GM23338 (cell line): ENCODE measurements around the gene TMEM119.

ENCODE experiments used
- CREB1 ChIP-seq: fragments of 250-450 bp; sonication (Bioruptor Pico); IDR thresholded peaks from 2 replicates; pipeline ENCODE4 v1.5.0; 2020; ENCODE audit warnings: low read depth, mild to moderate bottlenecking, moderate library complexity
- CTCF ChIP-seq, 2 experiments: fragments of 200-600 bp in 1 of 2; sonication (generic) in 1 of 2; conservative IDR thresholded peaks; 2 replicates each; pipeline versions ENCODE4 v1.5.1 to v1.6.1; 2016 to 2017; ENCODE audit warnings: antibody characterized with exemption in 2 of 2, low read depth in 2 of 2, mild to moderate bottlenecking in 2 of 2, moderate library complexity in 1 of 2
- ETS1 ChIP-seq: IDR thresholded peaks from 2 replicates; pipeline ENCODE4 v1.6.1; 2016; ENCODE audit warnings: antibody characterized with exemption
- EZH2 ChIP-seq: fragments of 200-600 bp; sonication (generic); IDR thresholded peaks from one replicate; pipeline ENCODE4 v1.8.0; 2017; ENCODE audit warnings: antibody characterized with exemption, mild to moderate bottlenecking, low read depth; ENCODE audit not compliant: unreplicated experiment
- EZH2phosphoT487 ChIP-seq: fragments of 200-600 bp; sonication (generic); IDR thresholded peaks from one replicate; pipeline ENCODE4 v1.8.1; 2018; ENCODE audit warnings: antibody characterized with exemption; ENCODE audit not compliant: unreplicated experiment
- JUNB ChIP-seq: IDR thresholded peaks from one replicate; pipeline ENCODE4 v1.6.1; 2016; ENCODE audit warnings: antibody characterized with exemption; ENCODE audit not compliant: unreplicated experiment
- NANOG ChIP-seq: IDR thresholded peaks from 2 replicates; pipeline ENCODE4 v1.6.1; 2016; ENCODE audit warnings: antibody characterized with exemption, borderline replicate concordance
- POLR2AphosphoS5 ChIP-seq: IDR thresholded peaks from 2 replicates; pipeline ENCODE4 v1.6.1; 2016; ENCODE audit warnings: antibody characterized with exemption, low read depth
- REST ChIP-seq: IDR thresholded peaks from one replicate; pipeline ENCODE4 v1.6.1; 2018; ENCODE audit warnings: antibody characterized with exemption; ENCODE audit not compliant: unreplicated experiment
- STAT1 ChIP-seq: IDR thresholded peaks from one replicate; pipeline ENCODE4 v1.6.1; 2016; ENCODE audit warnings: antibody characterized with exemption; ENCODE audit not compliant: unreplicated experiment
- ZNF114 ChIP-seq: fragments of 250-450 bp; sonication (Bioruptor Pico); IDR thresholded peaks from 2 replicates; pipeline ENCODE4 v1.5.0; 2020; ENCODE audit warnings: mild to moderate bottlenecking, moderate library complexity
- ZNF331 ChIP-seq: fragments of 250-450 bp; sonication (Bioruptor Pico); IDR thresholded peaks from 2 replicates; pipeline ENCODE4 v1.5.0; 2020; ENCODE audit warnings: low read depth, mild to moderate bottlenecking, moderate library complexity

GRCh38 chr12:108575199-108575912, 22.5 kb downstream of the TMEM119 start:
- no peak for TF ChIP-seq CTCF (conservative IDR thresholded peaks at IDR 0.05; ENCODE audit: low read depth in 2 of 2)
- no peak for TF ChIP-seq EZH2
- no peak for TF ChIP-seq REST
- no peak for TF ChIP-seq JUNB
- no peak for TF ChIP-seq ZNF114 (CRISPR knock-in tag)
- no peak for TF ChIP-seq ETS1
- TF ChIP-seq CREB1 (CRISPR knock-in tag), result no peak
- no peak for TF ChIP-seq POLR2AphosphoS5
- TF ChIP-seq EZH2phosphoT487, result no peak
- TF ChIP-seq NANOG, result no peak
- TF ChIP-seq ZNF331, result no peak
- no peak for TF ChIP-seq STAT1
